ENCODE results near the gene KCNAB1. TPM values are rescaled to one million over a fixed set of nuclear protein-coding genes. Genes with fewer than 3 reads are reported as not detected.

Gene KCNAB1
- total RNA-seq, 1 experiment from 2014 or later = not detected

DNA sequence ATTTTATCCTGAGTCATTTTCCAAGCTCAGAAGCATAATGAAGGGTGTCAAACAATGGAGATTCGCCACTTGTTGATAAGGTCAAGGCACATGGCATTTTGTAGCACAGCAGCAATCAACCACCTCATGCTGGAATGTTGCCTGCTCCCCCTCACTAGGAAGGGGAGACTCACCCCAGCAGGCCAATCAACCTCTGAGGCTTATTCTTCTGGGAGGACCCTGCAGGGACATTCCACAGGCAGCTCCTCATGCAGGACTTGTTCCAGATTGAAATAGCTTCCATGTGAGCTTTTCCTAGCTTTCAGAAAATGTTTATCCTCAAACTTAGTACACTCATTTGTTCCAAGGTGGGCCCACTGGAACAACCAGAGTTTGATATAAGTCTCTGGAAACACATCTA lies 356.9 kb downstream of the KCNAB1 start:
- Histone ChIP-seq H3K27me3 (replicated peaks; ENCODE audit: insufficient read depth, low read depth, low read length, poor library complexity) (no peaks in the 10 kb centered on the region), H3K9me3 (ENCODE audit: low read depth, low read length, poor library complexity, severe bottlenecking) (no peaks in the 10 kb centered on the region), H3K27ac (ENCODE audit: low read depth, low read length, poor library complexity, severe bottlenecking) (no peak overlapping the region), H3K4me3 (ENCODE audit: low read depth, low read length, poor library complexity, severe bottlenecking) (no peak overlapping the region), H3K36me3 (ENCODE audit: insufficient read depth, low read length, poor library complexity, severe bottlenecking) (no peaks in the 10 kb centered on the region), H3K4me1 (ENCODE audit: insufficient read depth, low read length, poor library complexity, severe bottlenecking) (peaks cover 23% of the 10 kb centered on the region)
- BruUV-seq (replicated peaks) = no TSS peak
- DNase-seq (ENCODE audit: low spot score) = no peak
- POLR2A ChIA-PET (ENCODE audit: low non-redundant PET) = no interaction called here
- CTCF ChIA-PET = no interaction called here
- intact Hi-C loops (cut with micrococcal nuclease; ENCODE audit: unreplicated experiment) = no loop called here
- TF ChIP-seq, protein P1, sequence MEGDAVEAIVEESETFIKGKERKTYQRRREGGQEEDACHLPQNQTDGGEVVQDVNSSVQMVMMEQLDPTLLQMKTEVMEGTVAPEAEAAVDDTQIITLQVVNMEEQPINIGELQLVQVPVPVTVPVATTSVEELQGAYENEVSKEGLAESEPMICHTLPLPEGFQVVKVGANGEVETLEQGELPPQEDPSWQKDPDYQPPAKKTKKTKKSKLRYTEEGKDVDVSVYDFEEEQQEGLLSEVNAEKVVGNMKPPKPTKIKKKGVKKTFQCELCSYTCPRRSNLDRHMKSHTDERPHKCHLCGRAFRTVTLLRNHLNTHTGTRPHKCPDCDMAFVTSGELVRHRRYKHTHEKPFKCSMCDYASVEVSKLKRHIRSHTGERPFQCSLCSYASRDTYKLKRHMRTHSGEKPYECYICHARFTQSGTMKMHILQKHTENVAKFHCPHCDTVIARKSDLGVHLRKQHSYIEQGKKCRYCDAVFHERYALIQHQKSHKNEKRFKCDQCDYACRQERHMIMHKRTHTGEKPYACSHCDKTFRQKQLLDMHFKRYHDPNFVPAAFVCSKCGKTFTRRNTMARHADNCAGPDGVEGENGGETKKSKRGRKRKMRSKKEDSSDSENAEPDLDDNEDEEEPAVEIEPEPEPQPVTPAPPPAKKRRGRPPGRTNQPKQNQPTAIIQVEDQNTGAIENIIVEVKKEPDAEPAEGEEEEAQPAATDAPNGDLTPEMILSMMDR (conservative IDR thresholded peaks at IDR 0.05; ENCODE audit: low read depth, low read length) = no peak
- TF ChIP-seq EZH2 (IDR thresholded peaks at IDR 0.05; ENCODE audit: borderline replicate concordance, low read depth, low read length, poor library complexity, severe bottlenecking) = no peak

DNA sequence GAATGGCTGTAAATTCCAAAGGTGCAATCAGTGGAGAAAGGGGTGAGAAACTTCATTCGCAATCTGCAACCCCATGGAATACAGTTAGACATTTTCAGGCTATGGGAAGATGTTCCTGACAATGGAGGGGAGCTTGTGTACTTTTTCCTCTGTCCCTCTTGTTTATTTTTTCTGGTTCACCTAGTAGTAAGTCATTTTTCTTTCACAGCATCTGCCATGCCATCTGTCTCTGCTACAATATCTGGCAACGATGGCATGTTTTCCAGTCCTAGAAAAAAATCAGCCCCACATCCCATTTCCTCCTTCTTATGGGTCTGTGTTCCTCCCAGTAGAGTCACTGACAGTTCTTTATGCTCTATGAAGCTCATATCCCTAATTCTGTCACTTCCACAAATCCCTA lies 358.5 kb downstream of the KCNAB1 start:
- no TSS peak for BruUV-seq (replicated peaks)
- intact Hi-C loops (cut with micrococcal nuclease; ENCODE audit: unreplicated experiment) = no loop called here
- CTCF ChIA-PET = no interaction called here

DNA sequence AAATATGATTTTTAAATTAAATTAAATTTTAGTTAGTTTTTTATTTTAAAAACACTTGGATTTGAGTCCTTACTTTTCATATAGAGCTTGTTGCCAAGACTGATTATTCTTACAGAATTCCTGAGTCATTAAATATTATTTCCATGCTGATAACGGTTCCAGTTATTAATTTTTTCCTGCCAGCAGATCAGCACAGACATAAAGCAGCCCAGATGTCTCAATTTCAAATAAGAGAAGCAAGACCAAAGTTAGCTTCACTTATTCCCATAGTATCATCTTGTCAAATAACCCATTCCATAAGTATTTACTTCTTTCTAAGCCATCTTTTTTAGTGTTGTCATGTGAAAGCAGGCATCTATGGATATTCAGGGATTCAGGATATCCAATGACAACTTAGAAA lies 359.2 kb downstream of the KCNAB1 start:
- no peak for TF ChIP-seq EZH2 (IDR thresholded peaks at IDR 0.05; ENCODE audit: borderline replicate concordance, low read depth, low read length, poor library complexity, severe bottlenecking)
- TF ChIP-seq, protein P1 (conservative IDR thresholded peaks at IDR 0.05; ENCODE audit: low read depth, low read length) = no peak
- no peaks in the 10 kb centered on the region for H3K27me3 ChIP-seq (replicated peaks; ENCODE audit: insufficient read depth, low read depth, low read length, poor library complexity)
- no TSS peak for BruUV-seq (replicated peaks)
- no peak for DNase-seq (ENCODE audit: low spot score)
- CTCF ChIA-PET = no interaction called here
- POLR2A ChIA-PET (ENCODE audit: low non-redundant PET) = no interaction called here
- no peaks in the 10 kb centered on the region for H3K9me3 ChIP-seq (ENCODE audit: low read depth, low read length, poor library complexity, severe bottlenecking)
- intact Hi-C loops (cut with micrococcal nuclease; ENCODE audit: unreplicated experiment) = no loop called here
- H3K4me3 ChIP-seq (ENCODE audit: low read depth, low read length, poor library complexity, severe bottlenecking) = no peak overlapping the region
- H3K36me3 ChIP-seq (ENCODE audit: insufficient read depth, low read length, poor library complexity, severe bottlenecking) = no peaks in the 10 kb centered on the region
- H3K4me1 ChIP-seq (ENCODE audit: insufficient read depth, low read length, poor library complexity, severe bottlenecking) = peaks cover 29% of the 10 kb centered on the region
- H3K27ac ChIP-seq (ENCODE audit: low read depth, low read length, poor library complexity, severe bottlenecking) = no peak overlapping the region

More for the DNA sequence above, 358.5 kb downstream of the KCNAB1 start:
- no peaks in the 10 kb centered on the region for H3K9me3 ChIP-seq (ENCODE audit: low read depth, low read length, poor library complexity, severe bottlenecking)
- TF ChIP-seq, protein P1 (conservative IDR thresholded peaks at IDR 0.05; ENCODE audit: low read depth, low read length) = no peak
- TF ChIP-seq EZH2 (IDR thresholded peaks at IDR 0.05; ENCODE audit: borderline replicate concordance, low read depth, low read length, poor library complexity, severe bottlenecking) = no peak
- H3K4me1 ChIP-seq (ENCODE audit: insufficient read depth, low read length, poor library complexity, severe bottlenecking) = peaks cover 29% of the 10 kb centered on the region
- POLR2A ChIA-PET (ENCODE audit: low non-redundant PET) = no interaction called here
- no peak for DNase-seq (ENCODE audit: low spot score)
- no peaks in the 10 kb centered on the region for H3K36me3 ChIP-seq (ENCODE audit: insufficient read depth, low read length, poor library complexity, severe bottlenecking)
- H3K27ac ChIP-seq (ENCODE audit: low read depth, low read length, poor library complexity, severe bottlenecking) = no peak overlapping the region
- H3K4me3 ChIP-seq (ENCODE audit: low read depth, low read length, poor library complexity, severe bottlenecking) = no peak overlapping the region
- no peaks in the 10 kb centered on the region for H3K27me3 ChIP-seq (replicated peaks; ENCODE audit: insufficient read depth, low read depth, low read length, poor library complexity)
